Measurements from ENCODE around the gene PFKFB1. TPM values are rescaled to one million over a fixed set of nuclear protein-coding genes. Genes with fewer than 3 reads are reported as not detected.
A peak's percentile ranks its signal among the peaks of the same experiment; 100 is the strongest.

The PFKFB1 gene
- total RNA-seq, 1 donor from 2014 or later = not detected

GRCh38 chrX:54926978-54927377, 67.0 kb downstream of the PFKFB1 start:
- no peak for DNase-seq (ENCODE audit: low read depth)

GRCh38 chrX:54923376-54923775, 70.6 kb downstream of the PFKFB1 start:
- DNase-seq (ENCODE audit: low read depth) = no peak

- peak; percentile 81 for DNase-seq (ENCODE audit: low read depth)
Observed at GRCh38 chrX:54922547-54922946, 71.4 kb downstream of the PFKFB1 start.

- peak; percentile 87 for DNase-seq (ENCODE audit: low read depth)
Observed at GRCh38 chrX:54921427-54922021, 72.5 kb downstream of the PFKFB1 start.

DNA sequence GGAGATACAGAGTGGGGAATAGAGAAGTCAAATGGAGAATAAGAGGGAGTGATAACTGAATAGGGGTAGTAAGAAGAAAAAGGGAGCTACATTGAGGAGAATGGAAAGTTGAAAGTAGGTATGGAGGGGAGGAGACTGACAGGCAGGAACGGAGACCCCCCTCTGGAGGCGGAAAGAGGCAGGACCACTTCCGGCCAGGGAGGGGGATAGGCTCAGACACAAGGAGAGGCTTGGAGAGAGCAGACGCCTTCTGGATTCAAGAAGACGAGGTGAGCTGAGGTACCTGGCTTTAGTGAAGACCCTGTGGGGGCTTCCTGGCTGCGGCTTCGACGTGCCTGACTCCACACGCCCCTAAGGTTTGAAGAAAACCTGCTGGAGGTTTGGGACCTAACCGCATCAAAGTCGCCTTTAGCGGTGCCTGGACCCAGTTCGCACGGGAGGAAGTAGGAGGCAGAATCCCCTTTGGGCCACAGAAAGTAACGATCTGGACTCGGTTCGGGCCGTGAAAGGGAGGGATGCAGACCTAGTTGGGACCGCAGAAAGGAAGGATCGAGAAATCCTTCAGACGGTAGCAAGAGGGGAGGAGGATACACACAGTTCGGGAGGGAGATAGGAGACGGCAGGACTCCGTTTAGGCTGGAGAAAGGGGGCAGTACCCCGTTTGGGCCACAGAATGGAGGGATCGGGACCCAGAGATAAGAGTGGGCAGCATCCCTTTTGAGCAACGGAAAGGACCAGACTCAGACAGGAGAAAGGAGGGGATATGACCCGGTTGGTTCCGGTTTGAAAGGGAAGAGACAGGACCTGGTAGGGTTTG, 73.2 kb downstream of the PFKFB1 start, which contains the start of gene TRO:
TRO (plus strand) TSS at position 215 of the 817 bp plus-strand sequence. CDS start 1,423 bp downstream, outside the sequence.
- peak; percentile 43 for DNase-seq (ENCODE audit: low read depth)

GRCh38 chrX:54909941-54910340, 84.0 kb downstream of the PFKFB1 start:
- DNase-seq (ENCODE audit: low read depth) = no peak

DNA sequence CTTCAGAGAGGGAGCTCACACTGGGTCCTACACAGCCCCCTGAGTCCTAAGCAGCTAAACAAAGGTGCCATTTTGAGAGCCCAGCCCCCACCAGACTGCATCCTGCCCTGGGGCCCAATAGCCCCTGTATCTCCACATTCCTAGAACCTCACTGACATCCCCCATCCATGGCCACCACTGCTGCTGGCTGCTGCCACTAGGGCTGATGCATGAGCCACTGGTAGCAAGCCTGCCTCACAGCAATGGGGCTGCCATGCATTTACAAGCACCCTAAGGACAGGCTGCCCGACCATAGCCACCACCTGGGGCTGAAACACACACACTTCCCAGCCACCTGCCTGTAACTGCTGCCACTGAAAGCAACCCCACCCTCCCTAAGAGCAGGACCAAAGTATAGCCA, 99.8 kb downstream of the PFKFB1 start:
- no peak for DNase-seq (ENCODE audit: low read depth)

GRCh38 chrX:54891573-54891972, 102.4 kb downstream of the PFKFB1 start:
- DNase-seq (ENCODE audit: low read depth) = peak; percentile 51

DNA sequence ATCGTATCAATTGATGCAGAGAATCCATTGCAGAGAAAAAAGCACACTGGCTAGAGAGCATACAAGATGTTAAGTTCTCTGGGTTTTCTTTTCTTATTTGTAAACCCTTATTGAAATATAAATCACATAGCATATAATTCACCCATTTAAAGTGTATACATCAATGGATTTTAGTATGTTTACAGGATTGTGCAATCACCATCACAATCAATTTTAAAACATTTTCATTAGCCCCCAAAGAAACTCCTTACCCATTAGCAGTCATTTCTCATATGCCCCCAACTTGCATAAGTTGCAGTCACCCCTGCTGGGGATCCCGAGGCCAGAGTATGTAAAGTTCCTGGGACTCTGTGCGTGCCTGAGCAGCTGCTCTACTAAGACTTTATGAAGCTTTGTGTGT, 108.2 kb downstream of the PFKFB1 start:
- DNase-seq (ENCODE audit: low read depth) = no peak

Other genes with a start within 250 kb of the PFKFB1 start
- not detected in 2 replicates for gene ITIH6, start 195.9 kb downstream of the PFKFB1 start, total RNA-seq
- 551 and 630 TPM in 2 replicates for gene MAGED2, start 186.4 kb downstream of the PFKFB1 start, total RNA-seq
- 66.2 and 78.0 TPM in 2 replicates for gene TRO, start 73.4 kb downstream of the PFKFB1 start, total RNA-seq
- 7.8 and 11.2 TPM in 2 replicates for gene APEX2, start 6.2 kb upstream of the PFKFB1 start, total RNA-seq
- not detected in 2 replicates for gene ALAS2, start 36.8 kb upstream of the PFKFB1 start, total RNA-seq
- not detected in 2 replicates for gene PAGE2B, start 80.8 kb upstream of the PFKFB1 start, total RNA-seq
- gene PAGE2, start 94.8 kb upstream of the PFKFB1 start, total RNA-seq = not detected in 2 replicates
- not detected in 2 replicates for gene PAGE5, start 226.2 kb upstream of the PFKFB1 start, total RNA-seq